RWPE1 (cell line): ENCODE results near the gene KCTD21.

Experiments used
- CTCF ChIA-PET: fragments of 350-600 bp; sonication (Branson Sonifier 250); formaldehyde crosslinking; extraction: SDS; loops from one replicate; lab custom pipeline; 2021; lab: Yijun Ruan, JAX
- POLR2A ChIA-PET: fragments of 400-600 bp; formaldehyde crosslinking; extraction: SDS; loops from one replicate; lab custom pipeline; 2020; ENCODE audit warnings: antibody characterized with exemption; ENCODE audit not compliant: low non-redundant PET; lab: Yijun Ruan, JAX
- DNase-seq: peaks from one replicate; pipeline ENCODE4 v3.0.0; 2012; ENCODE audit warnings: low spot score
- H3K27ac ChIP-seq: fragments of 450-650 bp; 2 replicates; pipeline ENCODE4 v1.5.1; 2017
- TF ChIP-seq, protein P1 (sequence below): fragments of 450-650 bp; conservative IDR thresholded peaks from 2 replicates; pipeline ENCODE4 v1.5.1; 2017; ENCODE audit warnings: low read depth, mild to moderate bottlenecking

Gene KCTD21

DNA sequence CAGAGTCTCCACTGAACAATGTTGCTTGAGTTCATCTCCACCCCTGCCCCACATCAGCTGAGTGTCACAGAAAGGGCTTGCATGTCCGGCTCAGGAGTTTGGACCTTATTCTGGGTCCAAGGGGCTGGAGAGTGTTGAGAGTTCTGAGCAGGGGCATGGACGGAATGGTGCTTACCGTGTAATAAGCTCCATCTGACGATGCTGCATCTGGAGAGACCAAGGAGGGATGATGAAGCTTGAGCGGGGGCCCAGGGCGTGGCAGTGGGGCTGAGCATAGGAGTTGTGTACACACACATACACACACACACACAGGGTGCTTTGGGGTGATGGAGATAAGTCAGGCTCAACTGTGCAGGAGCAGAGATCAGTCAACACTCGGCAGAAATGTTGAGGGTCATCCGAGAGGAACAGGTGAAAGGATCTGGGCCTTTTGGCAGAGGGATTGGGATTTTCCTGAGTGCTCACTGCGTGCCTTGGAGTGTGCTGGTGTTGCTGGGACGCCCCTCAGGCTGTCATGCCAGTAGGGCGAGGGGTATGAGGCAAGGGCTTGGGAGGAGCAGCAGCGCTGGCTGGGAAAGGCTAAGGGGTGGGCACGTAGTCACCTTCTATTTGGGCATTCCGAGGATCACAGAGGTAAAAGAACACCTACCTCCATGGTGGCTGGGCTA lies 2.6 kb upstream of the KCTD21 start:
- TF ChIP-seq, protein P1, sequence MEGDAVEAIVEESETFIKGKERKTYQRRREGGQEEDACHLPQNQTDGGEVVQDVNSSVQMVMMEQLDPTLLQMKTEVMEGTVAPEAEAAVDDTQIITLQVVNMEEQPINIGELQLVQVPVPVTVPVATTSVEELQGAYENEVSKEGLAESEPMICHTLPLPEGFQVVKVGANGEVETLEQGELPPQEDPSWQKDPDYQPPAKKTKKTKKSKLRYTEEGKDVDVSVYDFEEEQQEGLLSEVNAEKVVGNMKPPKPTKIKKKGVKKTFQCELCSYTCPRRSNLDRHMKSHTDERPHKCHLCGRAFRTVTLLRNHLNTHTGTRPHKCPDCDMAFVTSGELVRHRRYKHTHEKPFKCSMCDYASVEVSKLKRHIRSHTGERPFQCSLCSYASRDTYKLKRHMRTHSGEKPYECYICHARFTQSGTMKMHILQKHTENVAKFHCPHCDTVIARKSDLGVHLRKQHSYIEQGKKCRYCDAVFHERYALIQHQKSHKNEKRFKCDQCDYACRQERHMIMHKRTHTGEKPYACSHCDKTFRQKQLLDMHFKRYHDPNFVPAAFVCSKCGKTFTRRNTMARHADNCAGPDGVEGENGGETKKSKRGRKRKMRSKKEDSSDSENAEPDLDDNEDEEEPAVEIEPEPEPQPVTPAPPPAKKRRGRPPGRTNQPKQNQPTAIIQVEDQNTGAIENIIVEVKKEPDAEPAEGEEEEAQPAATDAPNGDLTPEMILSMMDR = no peak
- H3K27ac ChIP-seq = no peak overlapping the region
- no peak for DNase-seq
- CTCF ChIA-PET = interaction anchor here (0.6 kb wide), 1 partner anchor 408 kb away, joined by 4 read pairs; no protein-coding TSS in a partner anchor
- POLR2A ChIA-PET = no interaction called here

DNA sequence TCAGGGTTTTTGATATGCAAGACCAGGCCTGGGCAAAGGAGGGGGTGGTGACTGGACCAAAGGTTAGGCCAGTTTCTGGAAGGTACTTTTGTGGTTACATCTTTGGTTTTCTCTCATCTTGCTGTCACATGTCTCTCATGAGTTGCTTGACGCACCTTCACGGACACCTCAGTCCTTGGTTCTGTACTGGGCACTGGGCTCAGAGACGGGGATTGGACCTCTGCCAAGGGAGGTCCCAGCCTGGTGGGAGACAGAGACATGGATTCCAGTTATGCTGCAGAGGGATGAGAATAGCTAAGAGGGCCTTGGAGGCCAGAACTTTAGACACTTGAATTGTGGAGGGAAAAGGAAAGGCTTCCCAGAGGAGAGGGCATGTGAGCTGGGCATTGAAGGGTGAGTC lies 1.9 kb upstream of the KCTD21 start:
- DNase-seq = no peak
- POLR2A ChIA-PET = no interaction called here
- CTCF ChIA-PET = interaction anchor here (0.6 kb wide), 1 partner anchor 409 kb away, joined by 4 read pairs; no protein-coding TSS in a partner anchor
- TF ChIP-seq, protein P1 = no peak
- H3K27ac ChIP-seq = no peak overlapping the region

DNA sequence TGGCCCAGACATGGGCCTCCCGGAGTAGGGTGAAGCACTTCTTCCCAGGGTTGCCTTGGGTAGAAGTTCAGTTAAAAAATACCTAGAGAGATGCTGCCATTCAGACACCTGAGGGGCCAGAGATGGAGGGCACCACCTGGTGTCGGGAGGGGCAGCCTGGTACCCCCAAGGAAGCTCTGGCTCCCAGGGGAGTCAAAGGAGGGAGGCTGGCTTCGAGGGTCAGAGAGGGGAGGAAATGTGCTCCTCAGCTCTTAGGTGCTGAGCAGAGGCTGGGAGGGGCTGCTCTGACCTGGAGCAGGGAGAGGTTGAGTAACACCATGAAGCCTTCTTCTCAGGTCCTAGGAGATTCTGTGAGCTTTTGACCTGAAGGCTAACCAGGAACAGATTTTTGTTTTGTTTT lies 1.4 kb upstream of the KCTD21 start:
- POLR2A ChIA-PET = no interaction called here
- TF ChIP-seq, protein P1 = no peak
- DNase-seq = no peak
- peak overlapping the region; percentile 72 for H3K27ac ChIP-seq
- CTCF ChIA-PET = interaction anchor here (0.6 kb wide), 1 partner anchor 27 kb away, joined by 3 read pairs; no protein-coding TSS in a partner anchor

DNA sequence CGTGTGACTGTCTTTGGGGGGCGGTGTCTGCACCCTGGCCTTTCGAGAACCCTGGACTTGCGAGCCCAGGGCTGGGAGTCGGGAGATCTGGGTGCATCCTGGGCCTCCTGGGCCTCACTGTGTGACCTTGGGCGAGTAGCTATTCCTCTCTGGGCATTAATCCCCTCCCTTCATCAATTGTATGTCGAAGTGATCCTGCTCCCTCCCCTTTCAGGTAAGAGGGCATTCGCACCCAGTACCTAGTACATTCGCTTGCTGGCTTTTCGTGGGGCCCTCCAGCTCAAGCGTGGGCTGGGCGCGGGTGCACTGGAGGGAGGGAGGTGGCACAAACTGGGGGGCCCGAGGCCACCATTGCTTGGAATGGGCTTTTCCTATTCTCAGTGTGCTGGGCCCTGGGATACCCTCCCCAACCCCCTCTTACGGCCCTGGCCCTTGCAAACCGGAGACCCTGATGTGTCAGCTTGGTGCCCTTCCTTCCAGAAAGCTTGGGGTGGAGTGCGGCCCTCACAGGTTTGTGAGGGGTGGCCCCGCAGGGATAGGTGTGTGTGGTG lies 823 bp upstream of the KCTD21 start:
- DNase-seq = peak; percentile 8
- CTCF ChIA-PET = interaction anchor here (0.6 kb wide), 1 partner anchor 28 kb away, joined by 3 read pairs; no protein-coding TSS in a partner anchor
- H3K27ac ChIP-seq = peak overlapping the region; percentile 72
- TF ChIP-seq, protein P1 = no peak
- POLR2A ChIA-PET = no interaction called here

DNA sequence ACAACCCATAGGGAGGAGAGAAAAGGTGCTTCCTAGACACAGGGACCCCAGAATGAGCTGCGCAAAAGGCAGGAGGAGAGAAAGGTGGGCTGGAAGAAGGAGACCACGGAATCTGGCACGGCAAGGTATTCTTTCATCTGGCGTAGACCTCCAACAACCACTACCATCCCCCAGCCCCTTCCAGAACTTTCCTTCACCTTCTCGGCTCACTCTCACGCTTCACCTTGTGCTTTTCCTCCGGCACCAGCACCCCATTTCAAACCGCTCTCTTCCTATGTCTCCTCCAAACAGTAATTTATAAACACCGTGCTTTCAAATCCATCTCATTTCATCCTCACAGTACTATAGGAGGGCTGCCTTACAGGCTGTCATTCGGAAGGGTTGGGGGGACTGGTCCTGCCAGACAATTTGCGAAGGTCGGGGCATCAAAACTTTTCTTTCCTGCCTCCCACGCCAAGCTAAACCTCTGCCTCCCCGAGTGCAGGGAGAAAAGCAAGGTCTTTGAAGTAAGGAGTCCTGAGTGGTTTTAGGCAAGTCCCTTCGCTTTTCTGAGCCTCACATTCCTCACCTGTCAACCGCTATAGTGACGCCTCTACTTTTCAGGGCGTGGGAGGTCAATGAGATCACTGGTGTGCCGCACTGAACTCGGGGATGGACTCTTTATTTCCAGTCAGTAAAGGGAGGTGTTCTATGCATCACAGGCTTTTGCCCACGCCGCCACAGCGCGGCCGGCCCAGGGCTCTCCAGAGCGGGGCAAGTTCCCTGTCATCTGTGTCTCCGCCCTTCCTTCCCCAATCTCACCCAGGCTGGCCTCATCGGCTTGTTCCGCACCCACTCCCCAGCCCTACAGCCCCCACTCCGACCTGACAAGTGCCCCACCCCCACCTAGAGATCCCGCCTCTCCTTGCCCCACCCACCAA lies 800 bp downstream of the KCTD21 start:
- TF ChIP-seq, protein P1 = no peak
- CTCF ChIA-PET = interaction anchor here (0.5 kb wide), 1 partner anchor 142 kb away, joined by 3 read pairs; no protein-coding TSS in a partner anchor
- H3K27ac ChIP-seq = peak overlapping the region; percentile 72
- peak; percentile 54 for DNase-seq
- POLR2A ChIA-PET = interaction anchor here (0.6 kb wide), 1 partner anchor 231 kb away, joined by 3 read pairs; no protein-coding TSS in a partner anchor

DNA sequence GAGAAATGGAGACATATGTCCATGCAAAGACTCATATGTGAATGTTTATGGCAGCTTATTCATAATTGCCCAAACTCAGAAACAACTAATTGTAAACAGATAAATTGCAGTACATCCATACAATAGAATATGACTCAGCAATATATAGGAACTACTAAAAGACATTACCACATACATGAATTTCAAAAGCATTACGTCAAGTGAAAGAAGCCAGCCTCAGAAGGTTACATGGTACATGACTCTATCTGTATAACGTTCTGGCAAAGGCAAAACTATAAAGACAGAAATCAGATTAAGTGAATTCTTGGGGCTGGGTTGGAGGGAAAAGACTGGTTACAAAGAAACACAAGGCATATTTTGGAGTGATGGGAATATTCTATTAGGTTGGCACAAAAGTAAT lies 7.2 kb downstream of the KCTD21 start:
- CTCF ChIA-PET = no interaction called here
- POLR2A ChIA-PET = no interaction called here
- DNase-seq = no peak
- TF ChIP-seq, protein P1 = no peak
- H3K27ac ChIP-seq = no peak overlapping the region
